Activated CD4-positive, alpha-beta T cell treated with anti-CD3 and anti-CD28 coated beads, Interleukin-2, amount 50 U/mL, for 1 hour (primary cell): Measurements from ENCODE around the gene SPATC1L.
"Not testable (repeated sequence)": the region's sequence is repeated elsewhere in the genome, so short reads cannot be mapped to it uniquely, and the experiment has no call there.

ENCODE experiments used
- DNase-seq: peaks from one replicate; pipeline ENCODE4 v3.0.0-alpha.2; 2020

SPATC1L gene

DNA sequence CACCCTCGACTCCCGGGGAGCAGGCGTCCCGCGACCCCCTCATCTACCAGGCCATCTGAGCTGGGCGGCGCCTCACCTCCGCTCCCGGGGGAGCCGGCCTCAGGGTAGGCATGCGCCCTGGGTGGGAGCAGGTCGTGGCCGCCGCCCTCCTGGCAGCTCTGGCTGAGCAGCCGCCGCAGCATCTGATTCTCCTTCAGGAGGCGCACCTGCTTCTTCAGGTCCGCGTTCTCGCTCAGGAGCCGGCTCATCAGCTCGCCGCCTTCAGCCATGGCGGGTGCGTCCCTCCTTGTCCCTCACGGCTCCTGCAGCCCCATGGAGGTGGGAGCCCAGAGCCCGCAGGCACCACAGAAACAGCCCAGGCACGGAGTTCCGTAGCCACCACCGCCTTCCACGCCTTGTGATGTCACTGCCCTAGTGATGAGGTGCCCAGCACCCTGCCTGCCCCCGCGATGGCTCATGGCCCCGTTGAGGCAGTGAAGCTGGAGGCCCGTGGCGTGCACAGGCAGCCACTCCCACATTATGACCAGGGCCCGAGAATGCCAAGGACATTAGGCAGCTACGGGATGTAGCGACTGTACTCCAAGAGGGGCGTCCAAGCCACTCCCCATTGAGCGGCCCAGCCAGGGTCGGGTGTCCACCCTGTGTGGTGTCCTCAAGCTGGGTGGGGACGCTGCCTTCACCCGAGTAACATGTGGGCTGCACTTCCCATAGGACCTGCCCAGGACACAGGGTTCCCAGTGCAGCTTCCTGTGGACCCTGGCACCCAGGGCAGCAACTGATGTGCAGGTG is 1.5 kb downstream of the SPATC1L start:
- no peak for DNase-seq

DNA sequence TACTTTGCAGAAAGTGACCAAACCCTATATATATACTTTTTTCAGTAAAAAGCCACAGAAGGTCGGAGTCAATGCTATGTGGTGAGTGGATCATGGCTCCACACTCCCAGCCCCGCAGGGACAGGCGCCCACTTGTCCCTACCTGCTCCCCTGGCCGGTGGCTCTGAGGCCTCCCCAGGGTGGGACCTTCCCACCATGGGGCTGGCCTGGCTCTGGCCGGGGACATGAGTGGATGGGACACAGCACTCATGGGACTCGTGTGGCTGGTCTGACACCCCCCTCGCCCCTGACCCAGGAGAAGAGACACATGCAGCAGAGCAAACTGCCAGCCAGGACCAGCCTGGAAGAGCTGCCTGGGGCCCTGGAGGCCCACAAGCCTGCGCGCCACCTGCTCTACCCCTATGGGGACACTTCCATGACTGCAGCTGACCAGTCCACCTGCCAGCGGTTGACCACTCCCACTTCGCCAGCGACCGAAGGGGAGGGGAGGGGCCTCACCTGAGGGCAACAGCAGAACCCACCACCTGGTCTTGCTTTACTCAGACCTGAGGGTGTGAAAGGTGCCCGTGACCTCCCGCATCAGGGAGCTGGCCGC is 2.2 kb downstream of the SPATC1L start:
- no peak for DNase-seq

DNA sequence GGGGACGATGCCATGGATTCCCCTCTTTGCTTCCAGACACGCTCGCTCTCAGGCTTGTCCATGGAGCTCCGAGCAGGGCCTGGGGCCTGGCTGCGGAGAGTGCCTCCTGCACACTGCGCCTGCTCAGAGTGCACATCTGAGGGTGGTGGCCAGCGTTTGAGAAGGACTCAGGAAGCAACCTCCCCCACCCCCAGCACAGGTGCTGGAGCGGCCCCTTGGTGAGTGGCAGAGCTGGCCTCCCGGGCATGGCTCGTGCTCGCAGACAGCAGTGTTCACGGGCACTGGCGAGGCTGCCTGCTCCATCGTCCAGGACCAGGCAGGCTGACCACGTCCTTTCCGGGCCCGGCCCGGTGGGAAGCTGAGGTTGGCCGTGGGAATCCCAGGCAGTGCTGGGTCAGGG is 2.8 kb downstream of the SPATC1L start:
- no peak for DNase-seq

DNA sequence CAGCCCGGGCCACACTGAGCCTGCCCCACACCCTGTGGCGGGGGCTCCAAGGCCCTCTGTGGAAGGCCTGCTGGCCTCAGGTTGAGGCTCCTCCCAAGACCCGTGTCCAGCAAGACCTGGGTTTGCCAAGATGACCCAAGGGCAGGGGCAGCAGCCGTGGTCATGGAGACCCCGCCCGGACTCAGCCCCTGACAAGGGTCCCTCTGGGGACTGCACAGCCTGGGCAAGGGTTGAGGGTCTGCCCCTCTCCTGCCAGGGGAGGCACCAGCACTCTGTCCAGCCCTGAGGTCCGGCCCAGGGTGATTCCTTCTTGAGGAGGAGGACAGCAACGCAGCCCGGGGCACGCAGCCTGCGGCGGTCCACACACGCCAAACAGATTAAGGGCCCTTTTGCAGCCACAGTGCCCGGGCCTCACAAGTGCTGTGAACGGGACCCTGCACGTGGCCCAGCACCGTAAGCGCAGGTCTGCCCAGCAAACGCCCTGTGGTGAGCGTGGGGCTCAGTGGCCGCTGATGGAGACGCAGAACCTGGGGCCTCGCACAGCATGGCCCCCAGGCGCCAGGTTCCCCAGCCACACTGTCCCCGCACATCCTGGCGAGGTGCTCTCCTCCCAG is 3.4 kb downstream of the SPATC1L start:
- no peak for DNase-seq

DNA sequence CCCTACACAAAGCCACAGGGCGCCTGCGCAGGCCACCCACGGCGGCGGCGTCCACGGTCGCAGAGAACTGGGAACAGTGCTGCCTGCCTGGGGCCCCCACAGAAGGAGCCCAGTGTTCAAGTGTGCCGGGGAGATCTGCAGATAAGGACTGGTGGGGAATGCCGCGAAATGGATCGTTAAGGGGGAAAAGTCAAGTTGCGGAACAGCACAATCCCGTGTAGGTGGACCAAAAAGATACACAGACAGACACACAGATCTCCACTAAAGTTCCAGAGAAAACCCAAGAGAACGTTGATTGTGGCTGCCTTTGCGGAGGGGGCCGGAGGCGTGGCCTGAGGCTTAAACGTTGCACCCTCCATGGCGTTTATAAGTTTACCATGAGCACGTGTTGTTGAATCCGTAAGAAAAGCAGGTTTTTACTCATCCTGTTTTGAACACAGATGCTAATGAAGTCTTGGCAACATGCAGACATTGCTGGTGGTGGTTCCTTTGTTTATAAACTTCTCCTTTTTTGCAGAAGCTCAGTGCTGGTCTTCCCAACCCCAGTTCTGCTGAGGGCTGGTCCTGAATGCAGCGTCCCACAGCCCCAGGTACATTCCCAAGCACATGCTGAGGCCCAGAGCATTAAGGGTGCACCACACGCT is 4.1 kb downstream of the SPATC1L start:
- no peak for DNase-seq

DNA sequence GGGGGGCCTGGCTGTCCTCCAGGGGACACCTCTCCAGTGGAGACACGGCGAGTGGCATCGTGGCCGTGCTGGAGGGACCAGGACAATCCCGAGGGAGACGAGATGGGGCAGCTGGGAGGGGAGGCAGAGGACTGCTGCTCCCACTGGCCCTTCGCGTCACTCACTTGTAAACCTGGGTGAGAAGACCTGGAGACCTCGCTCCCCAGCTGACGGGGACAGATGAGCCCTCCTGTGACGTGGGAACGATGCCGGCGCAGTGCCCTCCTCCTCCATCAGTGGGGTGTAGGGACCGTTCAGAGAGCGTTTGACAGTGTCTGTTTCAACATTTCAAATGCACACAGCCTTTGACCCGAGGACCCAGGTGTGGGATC is 4.6 kb downstream of the SPATC1L start:
- no peak for DNase-seq

DNA sequence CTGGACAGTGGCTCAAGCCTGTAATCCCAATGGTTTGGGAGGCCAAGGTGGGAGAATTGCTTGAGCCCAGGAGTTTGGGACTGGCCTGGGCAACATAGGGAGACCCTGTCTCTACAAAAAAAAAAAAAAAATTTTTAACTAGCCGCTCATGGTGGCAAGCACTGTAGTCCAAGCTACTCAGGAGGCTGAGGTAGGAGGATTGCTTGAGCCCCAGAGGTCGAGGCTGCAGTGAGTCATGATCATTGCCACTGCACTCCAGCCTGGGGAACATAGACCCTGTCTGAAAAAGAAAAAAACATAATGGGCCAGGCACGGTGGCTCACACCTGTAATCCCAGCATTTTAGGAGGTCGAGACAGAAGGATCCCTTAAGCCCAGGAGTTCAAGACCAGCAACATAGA is 5.3 kb downstream of the SPATC1L start:
- DNase-seq, result no peak

DNA sequence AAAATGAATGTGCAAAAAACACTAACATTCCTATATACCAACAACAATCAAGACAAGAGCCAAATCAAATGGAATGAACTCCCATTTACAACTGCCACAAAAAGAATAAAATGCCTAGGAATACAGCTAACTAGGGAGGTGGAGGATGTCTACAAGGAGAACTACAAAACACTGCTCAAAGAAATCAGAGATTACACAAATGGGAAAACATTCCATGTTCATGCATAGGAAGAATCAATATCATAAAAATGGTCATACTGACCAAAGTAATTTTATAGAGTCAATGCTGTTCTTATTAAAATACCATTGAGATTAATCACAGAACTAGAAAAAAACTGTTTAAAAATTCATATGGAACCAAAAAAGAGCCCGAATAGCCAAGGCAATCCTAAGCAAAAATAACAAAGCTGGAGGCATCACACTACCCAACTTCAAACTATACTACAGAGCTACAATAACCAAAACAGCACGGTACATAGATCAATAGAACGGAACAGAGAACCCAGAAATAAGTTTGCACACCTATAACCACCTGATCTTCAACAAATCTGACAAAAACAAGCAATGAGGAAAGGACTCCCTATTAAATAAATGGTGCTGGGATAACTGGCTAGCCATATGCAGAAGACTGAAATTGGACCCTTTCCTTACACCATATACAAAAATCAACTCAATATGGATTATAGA is 7.7 kb downstream of the SPATC1L start:
- DNase-seq, result not testable (repeated sequence)

DNA sequence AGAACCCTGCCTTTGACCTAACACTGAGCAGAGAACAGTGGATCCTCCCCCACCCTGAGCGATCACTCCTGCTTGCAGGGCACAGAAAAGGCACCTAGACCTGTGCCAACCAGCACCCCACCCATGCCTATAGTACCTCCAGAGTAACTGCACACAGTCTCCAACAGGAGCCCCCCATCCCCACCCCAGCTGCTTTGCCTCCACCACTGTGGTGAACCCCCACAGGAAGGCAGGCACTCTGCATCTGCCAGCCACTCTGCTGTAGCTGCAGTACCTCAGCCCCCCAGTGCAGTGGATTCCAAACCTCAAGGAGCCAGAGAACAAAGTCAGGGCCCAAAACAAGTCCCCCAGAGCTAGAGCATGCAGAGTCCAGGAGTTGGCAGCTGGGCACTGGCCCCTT is 10.7 kb downstream of the SPATC1L start:
- no peak for DNase-seq

DNA sequence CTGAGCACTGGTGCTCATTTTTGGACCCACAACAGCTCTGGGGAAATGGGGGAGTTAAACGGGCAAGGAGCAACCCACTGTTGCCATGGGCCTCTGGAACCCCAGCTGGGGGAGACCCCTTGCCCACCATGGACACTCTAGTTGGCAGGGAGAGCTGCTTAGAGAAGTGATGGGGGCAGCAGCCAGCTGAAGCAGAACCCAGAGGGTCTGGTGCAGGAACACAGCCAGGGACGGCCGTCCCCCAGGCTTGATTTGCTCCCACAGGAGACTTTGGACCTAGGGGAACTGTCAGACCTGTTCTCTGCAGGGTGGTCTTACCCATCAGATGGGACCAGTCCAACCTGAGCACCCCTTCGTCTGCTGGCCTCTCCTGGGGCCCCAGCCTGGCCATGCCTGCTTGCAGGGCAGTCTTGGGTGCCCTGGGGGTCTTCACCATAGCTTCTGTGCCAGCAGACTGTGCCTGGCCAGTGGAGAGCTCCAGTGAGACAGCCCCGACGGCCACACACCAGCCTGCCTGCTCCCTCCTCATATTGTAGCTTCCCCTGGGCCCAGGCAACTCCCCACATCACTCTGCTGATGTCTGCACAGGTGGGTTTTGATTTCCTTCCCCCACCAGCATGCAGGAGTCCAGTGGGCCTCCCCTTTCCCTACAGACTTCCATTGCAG is 11.3 kb downstream of the SPATC1L start:
- no peak for DNase-seq

DNA sequence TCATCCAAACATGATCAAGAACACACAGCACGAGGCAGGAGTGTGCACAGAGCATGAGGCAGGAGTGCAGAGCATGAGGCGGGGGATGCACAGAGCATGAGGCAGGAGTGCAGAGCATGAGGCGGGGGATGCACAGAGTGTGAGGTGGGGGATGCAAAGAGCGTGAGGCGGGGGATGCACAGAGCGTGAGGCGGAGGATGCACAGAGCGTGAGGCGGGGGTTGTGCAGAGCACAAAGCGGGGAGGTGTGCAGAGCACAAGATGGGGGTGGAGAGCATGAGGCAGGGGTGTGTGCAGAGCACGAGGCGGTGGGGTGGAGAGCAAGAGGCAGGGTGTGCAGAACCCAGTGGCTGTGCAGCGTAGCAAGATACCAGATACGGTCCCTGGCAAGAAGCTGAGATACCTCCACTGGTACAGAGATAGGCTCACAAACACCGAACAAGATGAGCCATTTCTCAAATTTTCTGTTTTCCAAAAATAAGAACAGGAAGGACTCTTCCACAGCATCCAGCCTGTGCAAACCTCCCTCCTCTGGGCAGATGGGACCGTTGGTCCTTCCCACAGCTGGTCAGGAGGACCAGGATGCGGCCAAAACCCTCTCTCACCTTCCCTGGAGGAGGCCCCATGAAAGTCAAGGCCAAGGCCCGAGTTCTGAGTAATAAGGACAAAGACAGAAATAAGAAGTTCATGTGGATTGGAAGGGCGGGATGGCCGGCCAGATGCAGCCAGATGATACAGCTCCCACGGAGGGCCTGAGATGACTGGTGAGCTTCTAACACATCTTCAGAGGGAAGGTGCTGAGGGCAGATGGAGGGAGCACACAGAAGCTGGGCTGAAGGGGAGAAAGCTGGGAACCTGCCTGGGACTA is 12.0 kb downstream of the SPATC1L start:
- DNase-seq, result no peak

DNA sequence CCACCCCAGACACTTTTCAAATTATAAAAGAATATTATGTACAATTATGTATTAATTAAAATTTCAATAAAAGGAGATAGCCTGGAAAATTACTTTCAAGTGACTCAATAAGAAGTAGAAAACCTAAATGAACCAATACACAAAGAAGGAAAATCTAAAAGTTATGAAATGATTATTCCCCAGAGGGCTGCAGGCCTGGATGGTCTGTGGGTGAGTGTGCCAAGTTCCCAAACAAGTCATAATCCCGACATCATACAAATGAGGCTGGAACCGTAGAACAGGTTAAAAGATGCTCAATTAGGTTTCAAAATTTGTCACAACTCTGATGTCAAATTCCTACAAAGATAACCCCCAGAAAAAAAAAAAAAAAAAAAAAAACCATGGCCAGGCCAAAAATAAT is 12.7 kb downstream of the SPATC1L start:
- no peak for DNase-seq

DNA sequence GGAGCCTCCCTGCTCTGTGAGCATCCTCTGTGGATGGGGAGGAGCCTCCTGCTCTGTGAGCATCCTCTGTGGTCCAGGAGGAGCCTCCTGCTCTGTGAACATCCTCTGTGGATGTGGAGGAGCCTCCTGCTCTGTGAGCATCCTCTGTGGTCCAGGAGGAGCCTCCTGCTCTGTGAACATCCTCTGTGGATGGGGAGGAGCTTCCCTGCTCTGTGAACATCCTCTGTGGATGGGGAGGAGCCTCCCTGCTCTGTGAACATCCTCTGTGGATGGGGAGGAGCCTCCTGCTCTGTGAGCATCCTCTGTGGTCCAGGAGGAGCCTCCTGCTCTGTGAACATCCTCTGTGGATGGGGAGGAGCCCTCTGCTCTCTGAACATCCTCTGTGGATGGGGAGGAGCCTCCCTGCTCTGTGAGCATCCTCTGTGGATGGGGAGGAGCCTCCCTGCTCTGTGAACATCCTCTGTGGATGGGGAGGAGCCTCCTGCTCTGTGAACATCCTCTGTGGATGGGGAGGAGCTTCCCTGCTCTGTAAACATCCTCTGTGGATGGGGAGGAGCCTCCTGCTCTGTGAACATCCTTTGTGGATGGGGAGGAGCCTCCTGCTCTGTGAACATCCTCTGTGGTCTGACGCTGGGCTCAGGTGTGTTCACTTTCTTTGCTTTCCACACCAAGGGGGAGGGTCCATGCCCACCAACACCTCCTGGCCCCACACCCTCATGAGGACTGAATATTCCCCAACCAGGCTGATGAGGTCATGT is 13.6 kb downstream of the SPATC1L start:
- DNase-seq, result not testable (repeated sequence)

DNA sequence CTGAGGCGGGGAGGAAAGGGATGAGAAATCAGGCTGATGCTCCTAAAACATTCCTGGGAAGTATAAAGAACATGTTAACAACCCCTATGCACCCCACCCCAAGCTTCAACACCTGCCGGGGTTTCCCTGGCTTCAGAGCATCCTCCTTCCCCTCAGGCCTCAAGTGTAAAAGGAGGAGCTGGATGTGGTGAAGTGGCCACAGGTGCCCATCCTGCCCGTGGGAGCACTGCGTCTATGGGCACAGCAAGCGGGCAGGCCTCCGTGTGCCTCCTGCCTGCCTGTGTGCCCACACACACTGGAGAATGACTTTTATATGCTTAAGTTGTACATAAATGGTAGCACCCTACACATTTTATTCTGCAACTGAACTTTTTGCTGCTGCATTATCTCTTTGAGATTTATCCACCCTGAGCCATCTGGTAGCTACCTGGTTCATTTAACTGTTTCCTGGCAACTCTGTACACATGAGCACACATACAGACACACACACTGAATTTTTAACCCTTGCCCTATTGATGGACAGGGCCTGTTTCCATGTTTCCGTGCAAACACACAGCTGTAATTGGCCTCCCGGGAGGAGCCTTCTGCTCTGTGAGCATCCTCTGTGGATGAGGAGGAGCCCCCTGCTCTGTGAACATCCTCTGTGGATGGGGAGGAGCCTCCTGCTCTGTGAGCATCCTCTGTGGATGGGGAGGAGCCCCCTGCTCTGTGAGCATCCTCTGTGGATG is 15.4 kb downstream of the SPATC1L start:
- no peak for DNase-seq

DNA sequence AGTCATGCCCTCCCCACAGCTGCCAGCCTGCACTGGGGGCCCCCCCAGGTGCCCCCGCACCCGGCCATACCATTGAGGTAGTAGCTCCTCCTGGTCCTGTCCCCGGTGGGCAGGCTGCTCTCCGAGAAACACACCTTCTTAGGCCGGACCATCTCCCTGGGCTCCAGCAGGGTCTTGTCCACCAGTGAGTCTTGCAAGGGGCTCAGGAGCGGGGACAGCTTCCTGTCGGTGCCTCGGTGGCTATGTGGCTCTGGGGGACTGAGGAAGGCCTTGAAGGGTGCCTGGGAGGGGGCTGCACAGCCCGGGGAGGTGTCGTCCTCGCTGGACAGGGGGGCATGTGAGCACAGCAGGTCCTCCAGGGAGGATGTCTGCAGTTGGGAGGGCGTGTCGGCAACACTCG is 16.0 kb downstream of the SPATC1L start:
- no peak for DNase-seq

DNA sequence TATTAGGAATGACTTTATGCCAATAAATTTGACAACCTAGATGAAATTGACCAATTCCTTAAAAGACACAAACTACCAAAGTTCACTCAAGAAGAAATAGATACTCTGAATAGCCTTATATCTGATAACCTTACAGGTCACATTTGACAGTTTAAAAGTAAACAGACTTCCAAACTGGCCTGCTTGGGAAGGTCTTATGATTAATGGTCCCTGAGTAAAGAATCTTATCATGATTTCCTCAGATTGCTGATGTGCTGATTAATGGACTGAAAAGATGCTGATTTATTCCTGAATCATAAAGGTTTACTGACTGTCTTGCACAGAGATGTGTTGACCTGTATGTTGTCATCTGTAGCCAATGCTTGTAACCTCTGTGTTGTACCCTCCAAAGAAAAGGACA is 19.2 kb downstream of the SPATC1L start:
- no peak for DNase-seq

DNA sequence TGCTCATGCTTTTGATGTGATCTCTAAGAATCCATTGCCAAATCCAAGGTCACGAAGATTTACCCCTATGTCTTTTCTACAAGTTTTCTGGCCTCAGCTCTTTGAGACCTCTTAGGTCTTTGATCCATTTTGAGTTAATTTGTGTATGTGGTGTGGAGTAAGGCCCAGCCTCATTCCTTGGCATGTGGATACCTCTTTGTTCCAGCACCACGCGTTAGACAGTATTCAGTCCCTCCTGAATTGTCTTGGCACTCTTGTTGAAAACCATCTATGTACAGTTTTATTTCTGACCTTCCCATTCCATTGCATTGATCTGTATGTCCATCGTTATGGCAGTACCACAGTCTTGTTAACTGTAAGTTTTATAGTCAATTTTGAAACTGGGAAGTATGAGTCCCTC is 20.9 kb downstream of the SPATC1L start:
- DNase-seq, result no peak

DNA sequence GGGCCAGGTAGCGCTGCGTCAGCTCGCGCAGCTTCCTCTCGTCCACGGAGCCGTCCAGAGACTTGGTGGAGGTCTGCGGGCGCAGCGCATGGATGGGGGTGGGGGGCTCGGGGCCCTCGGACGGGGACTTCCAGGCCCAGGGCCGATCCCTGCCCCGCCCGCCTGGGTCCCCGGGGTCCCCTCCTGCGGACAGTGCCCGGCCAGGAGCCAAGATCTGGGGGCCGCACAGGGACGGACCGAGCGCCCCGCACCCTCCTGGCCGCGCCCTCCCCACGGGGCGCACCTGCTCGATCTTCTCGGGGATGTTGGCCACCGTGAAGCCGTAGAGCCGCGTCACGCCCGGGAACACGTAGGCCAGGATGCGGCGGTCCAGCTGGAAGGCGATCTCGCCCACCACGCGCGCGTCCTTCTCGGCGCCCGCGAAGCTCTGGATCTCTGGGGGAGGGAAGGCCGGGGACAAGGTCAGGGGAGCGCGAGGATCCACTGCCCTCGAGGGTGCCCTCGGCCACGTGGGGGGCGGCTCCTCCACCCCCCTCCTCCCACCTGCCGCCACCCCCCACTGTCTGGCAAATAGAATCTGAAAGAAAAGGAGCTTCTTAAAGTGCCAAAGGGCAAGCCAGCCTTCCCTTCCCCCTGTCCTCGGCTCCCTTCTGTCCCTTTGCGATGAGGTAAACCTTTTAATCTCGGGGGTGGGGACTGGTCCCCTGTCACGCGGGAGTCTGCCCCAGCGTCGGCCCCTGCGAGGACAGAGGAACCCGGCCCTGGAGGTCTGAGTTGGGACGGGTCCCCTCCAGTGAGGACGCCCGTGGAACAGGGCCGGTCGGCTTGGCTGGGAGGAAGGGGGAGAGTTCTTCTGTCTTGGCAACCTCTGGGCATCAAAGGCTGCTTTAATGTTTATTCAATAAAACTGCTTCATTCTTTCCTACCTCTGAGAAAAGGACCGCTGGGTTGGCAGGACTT is 22.3 kb downstream of the SPATC1L start:
- no peak for DNase-seq
